Measurements from ENCODE around the gene MBD3L5. TPM values are rescaled to one million over a fixed set of nuclear protein-coding genes. Genes with fewer than 3 reads are reported as not detected.

MBD3L5 gene
- polyA plus RNA-seq, 4 donors: not detected

Other genes starting within 250 kb of the MBD3L5 start
- gene ADGRE1, start 143.0 kb upstream of the MBD3L5 start, polyA plus RNA-seq (ENCODE audit: insufficient read length in 4 of 4): under 1 TPM in 2 of 4 donors, not detected in 2; 0.13 to 0.15 TPM
- not detected for gene MBD3L2B, start 9.1 kb upstream of the MBD3L5 start, polyA plus RNA-seq (ENCODE audit: insufficient read length in 4 of 4)
- not detected for gene MBD3L4, start 9.6 kb downstream of the MBD3L5 start, polyA plus RNA-seq (ENCODE audit: insufficient read length in 4 of 4)
- not detected for gene MBD3L2, start 18.7 kb downstream of the MBD3L5 start, polyA plus RNA-seq (ENCODE audit: insufficient read length in 4 of 4)
- gene MBD3L3, start 28.1 kb downstream of the MBD3L5 start, polyA plus RNA-seq (ENCODE audit: insufficient read length in 4 of 4): not detected
- 1 to 10 TPM; 7.9 to 9.9 (median 8.9) TPM for gene ZNF557, start 39.1 kb downstream of the MBD3L5 start, polyA plus RNA-seq (ENCODE audit: insufficient read length in 4 of 4)